ENCODE data around the gene NCAM1. TPM values are rescaled to one million over a fixed set of nuclear protein-coding genes. Genes with fewer than 3 reads are reported as not detected.

NCAM1 gene
- total and polyA plus RNA-seq, 8 donors, result 1.7 to 45.0 (median 37.6) TPM

DNA sequence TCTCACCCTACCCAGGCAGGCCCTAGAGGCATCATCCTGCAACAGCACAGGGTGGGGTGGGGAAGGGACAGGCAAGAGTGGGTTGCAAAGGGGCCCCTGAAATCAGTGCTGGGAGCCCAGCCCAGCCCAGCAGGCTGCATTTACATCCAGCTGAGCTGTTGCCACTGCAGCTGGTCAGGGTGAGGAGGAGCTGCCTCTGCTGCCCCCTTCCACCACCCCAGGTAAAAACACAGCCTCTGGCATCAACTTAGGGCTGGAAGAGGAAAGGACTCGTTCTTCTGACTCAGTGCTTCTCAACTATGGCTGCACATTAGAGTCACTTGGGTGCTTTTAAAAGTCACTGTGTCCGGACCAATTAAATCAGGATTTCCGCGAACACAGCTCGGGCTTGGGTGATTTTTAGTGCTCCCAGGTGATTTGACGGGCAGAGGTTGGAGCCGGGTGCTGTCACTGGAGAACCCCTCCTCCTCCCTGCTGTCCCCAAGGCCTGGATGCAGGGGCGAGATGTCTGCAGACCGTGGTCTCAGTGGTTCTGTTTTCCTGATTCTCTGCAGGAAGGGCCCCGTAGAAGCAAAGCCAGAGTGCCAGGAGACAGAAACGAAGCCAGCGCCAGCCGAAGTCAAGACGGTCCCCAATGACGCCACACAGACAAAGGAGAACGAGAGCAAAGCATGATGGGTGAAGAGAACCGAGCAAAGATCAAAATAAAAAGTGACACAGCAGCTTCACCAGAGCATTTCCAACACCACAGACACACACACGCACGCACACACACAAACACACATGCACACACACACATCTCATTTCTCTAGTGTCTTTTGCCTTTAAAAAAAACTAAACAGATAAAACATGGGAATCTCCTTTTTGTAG lies 313.7 kb downstream of the NCAM1 start:
- Histone ChIP-seq H3K4me3 (no peak overlapping the region), H3K27ac (no peak overlapping the region), H3K9me3 (no peaks in the 10 kb centered on the region), H3K27me3 (no peaks in the 10 kb centered on the region), H3K4me1 (no peaks in the 10 kb centered on the region), H3K36me3 (no peaks in the 10 kb centered on the region)
- ATAC-seq (no peak), DNase-seq (no peak)
- TF ChIP-seq, protein P1, sequence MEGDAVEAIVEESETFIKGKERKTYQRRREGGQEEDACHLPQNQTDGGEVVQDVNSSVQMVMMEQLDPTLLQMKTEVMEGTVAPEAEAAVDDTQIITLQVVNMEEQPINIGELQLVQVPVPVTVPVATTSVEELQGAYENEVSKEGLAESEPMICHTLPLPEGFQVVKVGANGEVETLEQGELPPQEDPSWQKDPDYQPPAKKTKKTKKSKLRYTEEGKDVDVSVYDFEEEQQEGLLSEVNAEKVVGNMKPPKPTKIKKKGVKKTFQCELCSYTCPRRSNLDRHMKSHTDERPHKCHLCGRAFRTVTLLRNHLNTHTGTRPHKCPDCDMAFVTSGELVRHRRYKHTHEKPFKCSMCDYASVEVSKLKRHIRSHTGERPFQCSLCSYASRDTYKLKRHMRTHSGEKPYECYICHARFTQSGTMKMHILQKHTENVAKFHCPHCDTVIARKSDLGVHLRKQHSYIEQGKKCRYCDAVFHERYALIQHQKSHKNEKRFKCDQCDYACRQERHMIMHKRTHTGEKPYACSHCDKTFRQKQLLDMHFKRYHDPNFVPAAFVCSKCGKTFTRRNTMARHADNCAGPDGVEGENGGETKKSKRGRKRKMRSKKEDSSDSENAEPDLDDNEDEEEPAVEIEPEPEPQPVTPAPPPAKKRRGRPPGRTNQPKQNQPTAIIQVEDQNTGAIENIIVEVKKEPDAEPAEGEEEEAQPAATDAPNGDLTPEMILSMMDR (IDR thresholded peaks at IDR 0.05), result no peak
- intact Hi-C loops (cut with DNase I), result no loop called here

DNA sequence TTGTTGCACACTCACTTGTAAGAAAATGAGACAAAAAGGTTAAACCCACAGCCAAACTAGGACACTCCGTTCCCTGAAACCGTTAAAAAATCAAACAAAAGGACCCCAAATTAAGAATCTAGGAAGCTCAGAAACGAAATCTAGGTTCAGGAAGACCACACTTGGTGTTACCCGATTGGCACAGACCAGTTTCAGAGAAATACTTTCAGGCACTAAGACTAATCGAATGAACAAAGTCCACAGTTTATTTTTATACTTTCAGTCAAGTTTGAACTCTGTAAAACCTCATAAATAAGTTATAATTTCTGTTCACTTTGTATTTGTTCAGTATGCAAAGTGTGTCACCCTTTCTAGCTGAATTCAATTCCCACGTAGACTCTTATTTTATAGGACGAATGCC lies 314.4 kb downstream of the NCAM1 start:
- H3K27ac ChIP-seq, result no peak overlapping the region
- intact Hi-C loops (cut with DNase I), result no loop called here
- TF ChIP-seq, protein P1 (IDR thresholded peaks at IDR 0.05), result no peak
- H3K4me3 ChIP-seq, result no peak overlapping the region
- no peaks in the 10 kb centered on the region for H3K27me3 ChIP-seq
- ATAC-seq (no peak), DNase-seq (no peak)
- H3K36me3 ChIP-seq, result no peaks in the 10 kb centered on the region
- H3K9me3 ChIP-seq, result no peaks in the 10 kb centered on the region
- H3K4me1 ChIP-seq, result no peaks in the 10 kb centered on the region

DNA sequence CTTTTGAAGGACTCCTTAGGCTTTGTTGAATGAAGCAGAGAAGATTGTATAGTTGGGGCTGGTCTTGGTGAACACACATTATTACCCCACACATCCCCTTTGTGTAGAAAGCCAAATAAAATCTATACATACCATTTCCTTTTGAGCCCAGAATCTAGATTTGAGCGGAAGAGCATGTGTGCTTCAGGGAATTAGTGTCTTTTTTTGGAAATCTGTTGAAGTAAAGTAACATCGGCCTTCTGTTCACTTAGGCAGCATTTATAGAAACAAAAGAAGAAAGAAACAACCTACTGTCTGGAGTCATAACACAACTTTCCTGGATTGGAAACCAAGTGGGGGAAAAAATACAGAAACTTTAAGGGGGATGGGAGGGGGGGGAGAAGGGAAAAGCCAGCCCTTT lies 315.2 kb downstream of the NCAM1 start:
- ATAC-seq (no peak), DNase-seq (no peak)
- intact Hi-C loops (cut with DNase I), result no loop called here
- TF ChIP-seq, protein P1 (IDR thresholded peaks at IDR 0.05), result no peak
- Histone ChIP-seq H3K27me3 (no peaks in the 10 kb centered on the region), H3K9me3 (no peaks in the 10 kb centered on the region), H3K4me3 (no peak overlapping the region), H3K4me1 (no peaks in the 10 kb centered on the region), H3K36me3 (no peaks in the 10 kb centered on the region), H3K27ac (no peak overlapping the region)

DNA sequence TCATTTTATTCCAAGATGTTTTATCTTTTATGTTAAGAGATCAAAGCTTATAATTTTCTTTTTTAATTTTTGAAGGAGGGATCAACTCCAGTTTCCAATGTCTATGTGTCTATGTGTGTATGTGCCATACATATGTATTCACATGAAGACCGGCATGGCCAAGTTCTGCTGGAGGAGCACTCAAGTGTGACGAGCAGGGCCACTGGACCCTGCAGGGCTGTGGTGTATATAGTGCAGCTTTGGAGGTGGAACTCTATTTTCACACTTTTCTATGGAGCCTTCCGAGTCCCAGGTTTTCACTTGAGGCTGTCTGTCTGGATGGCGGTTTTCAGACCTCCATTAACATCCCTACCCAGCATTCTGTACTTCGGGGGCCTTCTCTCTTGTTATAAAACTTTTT lies 316.7 kb downstream of the NCAM1 start:
- Histone ChIP-seq H3K9me3 (no peaks in the 10 kb centered on the region), H3K36me3 (no peaks in the 10 kb centered on the region), H3K4me1 (no peaks in the 10 kb centered on the region), H3K27ac (no peak overlapping the region), H3K27me3 (no peaks in the 10 kb centered on the region), H3K4me3 (no peak overlapping the region)
- intact Hi-C loops (cut with DNase I), result no loop called here
- no peak for ATAC-seq
- no peak for DNase-seq
- TF ChIP-seq, protein P1 (IDR thresholded peaks at IDR 0.05), result no peak

DNA sequence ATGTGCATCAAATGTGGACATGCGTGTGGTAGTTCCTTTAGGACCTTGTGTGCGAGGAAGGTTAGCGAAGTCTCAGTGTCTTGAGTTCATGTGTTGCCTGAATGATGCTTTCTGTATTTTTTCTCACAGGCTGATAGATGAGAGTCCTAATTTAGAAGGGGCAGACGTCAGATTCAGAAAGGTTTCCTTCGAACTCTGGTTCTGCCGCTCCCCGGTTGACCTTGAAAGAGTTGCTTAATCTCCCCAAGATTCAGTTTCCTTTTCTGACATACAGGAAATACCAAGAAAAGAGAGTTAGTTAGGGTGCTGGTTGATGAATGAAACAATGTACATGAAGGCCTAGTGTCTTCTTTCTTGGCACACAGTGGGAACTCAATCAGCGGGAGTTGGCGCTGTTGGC lies 317.3 kb downstream of the NCAM1 start:
- TF ChIP-seq, protein P1 (IDR thresholded peaks at IDR 0.05), result no peak
- intact Hi-C loops (cut with DNase I), result no loop called here
- H3K36me3 ChIP-seq, result no peaks in the 10 kb centered on the region
- no peaks in the 10 kb centered on the region for H3K9me3 ChIP-seq
- ATAC-seq (no peak), DNase-seq (no peak)
- H3K4me1 ChIP-seq, result no peaks in the 10 kb centered on the region
- H3K27me3 ChIP-seq, result no peaks in the 10 kb centered on the region
- no peak overlapping the region for H3K4me3 ChIP-seq
- H3K27ac ChIP-seq, result no peak overlapping the region
